Measurements from ENCODE around the gene MSANTD1. TPM values are rescaled to one million over a fixed set of nuclear protein-coding genes. Genes with fewer than 3 reads are reported as not detected.

Gene MSANTD1
- total RNA-seq, 2 donors from 2014 or later, result 1.00 to 2.5 TPM

DNA sequence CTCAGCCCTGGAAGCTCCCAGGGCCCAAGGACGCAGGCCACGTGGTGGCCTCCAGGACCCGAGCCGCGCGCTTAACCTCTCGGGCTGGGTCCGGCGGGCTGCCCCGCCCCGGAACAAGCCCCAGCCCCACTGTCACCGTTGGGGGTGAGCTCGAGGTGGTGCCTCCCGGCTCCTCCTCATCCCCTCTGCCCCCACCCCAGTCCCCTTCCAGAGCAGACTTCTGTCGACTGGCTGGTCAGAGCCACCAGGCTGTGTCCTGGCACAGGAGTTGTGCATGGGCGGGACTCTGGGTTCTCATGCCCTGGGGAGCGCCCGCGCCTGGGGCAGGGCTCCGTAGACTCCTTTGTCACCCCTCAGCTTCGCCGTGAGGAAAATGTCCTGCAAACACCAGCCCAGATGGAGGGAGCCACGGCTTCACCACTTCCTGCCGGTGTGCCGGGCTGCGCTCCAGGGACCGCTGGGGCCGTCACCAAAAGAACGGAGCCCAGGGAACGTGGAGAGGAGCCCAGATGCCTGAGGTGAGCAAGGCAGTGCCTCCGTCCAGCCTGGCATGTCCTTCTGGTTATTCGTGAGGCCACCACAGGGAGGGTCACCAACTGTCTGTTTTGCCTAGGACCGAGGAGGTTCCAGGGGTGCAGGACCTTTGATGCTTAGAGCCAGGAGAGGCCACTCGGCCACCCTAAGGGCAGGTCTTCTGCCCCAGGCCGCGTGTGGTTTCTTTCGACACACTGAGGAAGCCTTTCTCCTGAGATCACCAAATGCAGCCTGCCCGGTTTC is 36.8 kb downstream of the MSANTD1 start:
- no peaks in the 10 kb centered on the region for H3K4me1 Mint-ChIP-seq
- peaks cover 12% of the 10 kb centered on the region for H3K9me3 Mint-ChIP-seq

DNA sequence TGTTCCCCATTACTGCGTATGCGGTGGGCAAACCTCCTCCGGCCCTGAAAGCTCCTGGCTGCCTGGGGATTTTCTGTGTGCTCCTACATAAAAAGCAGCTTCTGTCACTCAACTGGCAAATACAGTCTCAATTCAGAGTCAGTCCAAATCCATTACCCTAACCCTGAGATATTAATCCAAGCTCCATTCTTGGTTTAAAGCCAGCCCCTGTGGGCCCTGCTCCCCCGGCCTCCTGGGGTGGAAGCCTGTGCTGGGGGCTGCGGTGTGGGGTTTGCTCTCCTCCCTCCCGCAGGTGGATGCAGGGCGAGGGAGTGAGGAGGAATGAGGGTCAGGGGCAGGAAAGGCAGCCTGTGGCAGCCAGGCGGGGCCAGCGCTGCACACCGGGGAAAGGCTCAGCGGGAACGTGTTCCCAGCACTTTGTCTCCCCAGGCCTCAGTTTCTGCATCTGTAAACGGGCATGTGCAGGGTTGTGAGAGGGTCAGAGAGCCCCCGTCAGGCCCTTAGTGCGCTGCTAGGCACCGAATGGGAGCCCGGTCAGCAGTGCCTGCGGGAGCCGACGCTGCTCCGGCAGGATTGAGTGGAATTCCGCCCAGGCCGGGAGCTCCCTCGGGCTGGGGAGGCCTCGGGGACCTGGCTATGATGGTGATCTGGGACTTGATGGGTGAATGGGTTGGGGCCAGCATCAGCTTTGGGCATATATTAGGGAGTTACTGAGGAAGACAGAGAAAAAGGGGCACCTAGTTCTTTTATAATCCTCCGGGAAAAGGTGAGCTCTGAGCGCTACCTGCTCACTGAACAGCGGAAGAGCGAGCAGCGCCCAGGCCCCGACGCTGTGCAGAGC is 37.6 kb downstream of the MSANTD1 start:
- H3K9me3 ChIP-seq (ENCODE audit: control insufficient read depth, low read length), result peaks cover 5% of the 10 kb centered on the region
- Mint-ChIP-seq H3K27me3 (ENCODE audit: insufficient read depth) (peaks cover 20% of the 10 kb centered on the region), H3K9me3 (peaks cover 10% of the 10 kb centered on the region), H3K4me3 (no peak overlapping the region), H3K27ac (no peak overlapping the region), H3K36me3 (ENCODE audit: low read depth) (peaks cover 3% of the 10 kb centered on the region), H3K4me1 (peaks cover 3% of the 10 kb centered on the region)
- H3K9ac ChIP-seq (ENCODE audit: extremely low read depth, low read length, poor library complexity, severe bottlenecking), result no peak overlapping the region
- H3K4me3 ChIP-seq (ENCODE audit: low read length), result no peak overlapping the region
- H3K36me3 ChIP-seq (ENCODE audit: control insufficient read depth, insufficient read depth, low read length), result no peaks in the 10 kb centered on the region
- no peak overlapping the region for H3K27ac ChIP-seq (ENCODE audit: low read depth, low read length)
- H3K4me1 ChIP-seq (ENCODE audit: control insufficient read depth, insufficient read depth, low read length), result no peaks in the 10 kb centered on the region
- TF ChIP-seq, protein P1, sequence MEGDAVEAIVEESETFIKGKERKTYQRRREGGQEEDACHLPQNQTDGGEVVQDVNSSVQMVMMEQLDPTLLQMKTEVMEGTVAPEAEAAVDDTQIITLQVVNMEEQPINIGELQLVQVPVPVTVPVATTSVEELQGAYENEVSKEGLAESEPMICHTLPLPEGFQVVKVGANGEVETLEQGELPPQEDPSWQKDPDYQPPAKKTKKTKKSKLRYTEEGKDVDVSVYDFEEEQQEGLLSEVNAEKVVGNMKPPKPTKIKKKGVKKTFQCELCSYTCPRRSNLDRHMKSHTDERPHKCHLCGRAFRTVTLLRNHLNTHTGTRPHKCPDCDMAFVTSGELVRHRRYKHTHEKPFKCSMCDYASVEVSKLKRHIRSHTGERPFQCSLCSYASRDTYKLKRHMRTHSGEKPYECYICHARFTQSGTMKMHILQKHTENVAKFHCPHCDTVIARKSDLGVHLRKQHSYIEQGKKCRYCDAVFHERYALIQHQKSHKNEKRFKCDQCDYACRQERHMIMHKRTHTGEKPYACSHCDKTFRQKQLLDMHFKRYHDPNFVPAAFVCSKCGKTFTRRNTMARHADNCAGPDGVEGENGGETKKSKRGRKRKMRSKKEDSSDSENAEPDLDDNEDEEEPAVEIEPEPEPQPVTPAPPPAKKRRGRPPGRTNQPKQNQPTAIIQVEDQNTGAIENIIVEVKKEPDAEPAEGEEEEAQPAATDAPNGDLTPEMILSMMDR (conservative IDR thresholded peaks at IDR 0.05), result no peak
- DNase-seq, result no peak
- H3K27me3 ChIP-seq (ENCODE audit: control insufficient read depth, insufficient read depth, low read length, poor library complexity, severe bottlenecking), result peaks cover 12% of the 10 kb centered on the region
- 88 to 90% methylated on average over 25 to 32 of the region's 32 CpGs for WGBS, 2 experiments (ENCODE audit: insufficient coverage in 1 of 2, insufficient read length in 1 of 2)

More for the DNA sequence above, 36.8 kb downstream of the MSANTD1 start:
- Histone ChIP-seq H3K4me1 (ENCODE audit: control insufficient read depth, insufficient read depth, low read length) (no peaks in the 10 kb centered on the region), H3K9ac (ENCODE audit: extremely low read depth, low read length, poor library complexity, severe bottlenecking) (no peak overlapping the region), H3K27ac (ENCODE audit: low read depth, low read length) (no peak overlapping the region), H3K4me3 (ENCODE audit: low read length) (no peak overlapping the region), H3K27me3 (ENCODE audit: control insufficient read depth, insufficient read depth, low read length, poor library complexity, severe bottlenecking) (peaks cover 10% of the 10 kb centered on the region), H3K36me3 (ENCODE audit: control insufficient read depth, insufficient read depth, low read length) (no peaks in the 10 kb centered on the region), H3K9me3 (ENCODE audit: control insufficient read depth, low read length) (peaks cover 5% of the 10 kb centered on the region)
- 90 to 95% methylated on average over 22 to 38 of the region's 38 CpGs for WGBS, 2 experiments (ENCODE audit: insufficient coverage in 1 of 2, insufficient read length in 1 of 2)
- no peak overlapping the region for H3K4me3 Mint-ChIP-seq
- H3K36me3 Mint-ChIP-seq (ENCODE audit: low read depth), result peaks cover 3% of the 10 kb centered on the region
- no peak for DNase-seq
- H3K27ac Mint-ChIP-seq, result no peak overlapping the region
- H3K27me3 Mint-ChIP-seq (ENCODE audit: insufficient read depth), result peaks cover 16% of the 10 kb centered on the region
- TF ChIP-seq, protein P1 (conservative IDR thresholded peaks at IDR 0.05), result no peak

DNA sequence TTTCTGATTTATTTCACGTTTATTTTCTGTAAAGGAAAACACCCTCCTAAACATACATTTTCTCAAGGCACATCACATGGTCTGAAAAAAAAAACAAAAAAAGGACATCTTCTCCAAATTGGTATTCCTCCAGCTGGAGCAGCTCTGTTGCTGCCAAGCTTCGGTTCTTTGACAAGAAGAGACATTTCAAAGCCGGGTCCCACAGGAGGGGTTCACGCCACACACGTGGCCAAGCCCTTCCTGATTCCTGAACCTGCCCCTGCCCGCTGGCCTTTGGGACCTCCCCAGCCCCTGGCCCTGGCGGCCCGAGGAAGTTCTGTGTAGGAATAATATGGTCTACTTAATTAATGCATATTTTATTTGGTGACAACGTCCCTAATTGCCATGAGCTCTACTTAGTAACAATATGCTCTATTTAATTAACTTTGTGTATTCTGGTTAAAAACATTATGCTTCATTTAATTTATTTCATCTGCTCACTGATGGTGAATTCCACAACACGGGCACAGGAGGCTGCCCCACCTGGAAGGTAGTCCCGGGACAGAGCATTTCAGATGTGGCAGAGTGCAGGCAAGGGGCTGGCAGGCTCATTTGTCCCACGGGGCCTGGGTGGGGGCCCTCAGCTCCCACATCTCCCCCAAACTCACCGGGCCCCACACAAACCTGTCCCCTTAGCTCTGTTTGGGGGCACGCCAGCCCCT is 38.5 kb downstream of the MSANTD1 start:
- H3K36me3 ChIP-seq (ENCODE audit: control insufficient read depth, insufficient read depth, low read length), result no peaks in the 10 kb centered on the region
- Mint-ChIP-seq H3K4me1 (peaks cover 6% of the 10 kb centered on the region), H3K36me3 (ENCODE audit: low read depth) (no peaks in the 10 kb centered on the region), H3K9me3 (peaks cover 5% of the 10 kb centered on the region), H3K27ac (no peak overlapping the region), H3K27me3 (ENCODE audit: insufficient read depth) (peaks cover 17% of the 10 kb centered on the region), H3K4me3 (no peak overlapping the region)
- TF ChIP-seq, protein P1 (conservative IDR thresholded peaks at IDR 0.05), result no peak
- peaks cover 12% of the 10 kb centered on the region for H3K27me3 ChIP-seq (ENCODE audit: control insufficient read depth, insufficient read depth, low read length, poor library complexity, severe bottlenecking)
- H3K9ac ChIP-seq (ENCODE audit: extremely low read depth, low read length, poor library complexity, severe bottlenecking), result no peak overlapping the region
- WGBS, 2 experiments (ENCODE audit: insufficient coverage in 1 of 2, insufficient read length in 1 of 2), result 88 to 97% methylated on average over 5 to 13 of the region's 14 CpGs
- no peak for DNase-seq
- no peak overlapping the region for H3K27ac ChIP-seq (ENCODE audit: low read depth, low read length)
- no peaks in the 10 kb centered on the region for H3K4me1 ChIP-seq (ENCODE audit: control insufficient read depth, insufficient read depth, low read length)
- H3K9me3 ChIP-seq (ENCODE audit: control insufficient read depth, low read length), result no peaks in the 10 kb centered on the region
- H3K4me3 ChIP-seq (ENCODE audit: low read length), result no peak overlapping the region

Measured in endodermal cell (in vitro differentiated cells).